GM18873 (cell line): ENCODE data around the gene ALDH16A1.

Experiments
- ATAC-seq: cut with Tn5 transposase; IDR thresholded peaks from one replicate; pipeline ENCODE4 v1.9.1; 2021; ENCODE audit warnings: mild to moderate bottlenecking, moderate library complexity, moderate number of reproducible peaks; ENCODE audit not compliant: unreplicated experiment, low FRiP score

ALDH16A1 gene

GRCh38 chr19:49486710-49487276, 33.8 kb downstream of the ALDH16A1 start:
- no peak for ATAC-seq

GRCh38 chr19:49487277-49488045, 34.4 kb downstream of the ALDH16A1 start, which contains the start of gene RPL13A:
TSS of gene RPL13A (plus strand) at chr19:49487608. CDS start at chr19:49487630, 22 bp downstream.
- ATAC-seq, result peak; percentile 84

GRCh38 chr19:49488046-49488862, 35.2 kb downstream of the ALDH16A1 start:
- no peak for ATAC-seq

- no peak for ATAC-seq
Observed at GRCh38 chr19:49488863-49489537, 36.0 kb downstream of the ALDH16A1 start.

- no peak for ATAC-seq
Observed at GRCh38 chr19:49489601-49490167, 36.7 kb downstream of the ALDH16A1 start.

GRCh38 chr19:49490287-49491029, 37.4 kb downstream of the ALDH16A1 start:
- ATAC-seq, result no peak

GRCh38 chr19:49491030-49491803, 38.2 kb downstream of the ALDH16A1 start:
- no peak for ATAC-seq

GRCh38 chr19:49491804-49492572, 39.0 kb downstream of the ALDH16A1 start:
- no peak for ATAC-seq

GRCh38 chr19:49492573-49493405, 39.8 kb downstream of the ALDH16A1 start:
- ATAC-seq, result no peak

- ATAC-seq, result no peak
Observed at GRCh38 chr19:49496574-49497008, 43.6 kb downstream of the ALDH16A1 start.

- no peak for ATAC-seq
Observed at GRCh38 chr19:49497047-49497788, 44.2 kb downstream of the ALDH16A1 start.

GRCh38 chr19:49497789-49498103, 44.7 kb downstream of the ALDH16A1 start:
- no peak for ATAC-seq

- ATAC-seq, result no peak
Observed at GRCh38 chr19:49498475-49498874, 45.5 kb downstream of the ALDH16A1 start.

GRCh38 chr19:49499030-49499670, 46.1 kb downstream of the ALDH16A1 start:
- ATAC-seq, result no peak

GRCh38 chr19:49502866-49503581, 50.0 kb downstream of the ALDH16A1 start:
- no peak for ATAC-seq

- no peak for ATAC-seq
Observed at GRCh38 chr19:49503582-49503962, 50.5 kb downstream of the ALDH16A1 start.
